ENCODE results near the gene PAWR.
"Not testable (repeated sequence)": the region's sequence is repeated elsewhere in the genome, so short reads cannot be mapped to it uniquely, and the experiment has no call there.

- TF ChIP-seq POLR2A, CTCF (IDR thresholded peaks at IDR 0.05): not testable (repeated sequence)
Measured at GRCh38 chr12:79544439-79544838, 146.3 kb downstream of the PAWR start.

All from right lobe of liver (tissue), 4 donors.